ENCODE data around the gene RYR1.

- TF ChIP-seq CTCF (IDR thresholded peaks at IDR 0.05) (no peak), POLR2A (IDR thresholded peaks at IDR 0.05) (no peak)
Measured at GRCh38 chr19:38429055-38429810, 4.3 kb upstream of the RYR1 start.

All from right lobe of liver (tissue), 4 donors.